Uterus (tissue), 2 donors: ENCODE measurements around the gene CCNQ.

Experiments
- POLR2A ChIP-seq, 2 donors: fragments of 450-650 bp; IDR thresholded peaks; one replicate each; pipeline ENCODE4 v1.6.1; 2016; ENCODE audit warnings: antibody characterized with exemption in 2 of 2, mild to moderate bottlenecking in 1 of 2, moderate library complexity in 1 of 2
- TF ChIP-seq, protein P1 (sequence below), 4 experiments: fragments of 200-600 bp in 2 of 4; fragments of 450-650 bp in 2 of 4; sonication (generic) in 2 of 4; IDR thresholded peaks; one replicate each; pipeline ENCODE4 v1.5.1; 2016 to 2019; ENCODE audit warnings: antibody characterized with exemption in 4 of 4, mild to moderate bottlenecking in 2 of 4, moderate library complexity in 1 of 4

DNA sequence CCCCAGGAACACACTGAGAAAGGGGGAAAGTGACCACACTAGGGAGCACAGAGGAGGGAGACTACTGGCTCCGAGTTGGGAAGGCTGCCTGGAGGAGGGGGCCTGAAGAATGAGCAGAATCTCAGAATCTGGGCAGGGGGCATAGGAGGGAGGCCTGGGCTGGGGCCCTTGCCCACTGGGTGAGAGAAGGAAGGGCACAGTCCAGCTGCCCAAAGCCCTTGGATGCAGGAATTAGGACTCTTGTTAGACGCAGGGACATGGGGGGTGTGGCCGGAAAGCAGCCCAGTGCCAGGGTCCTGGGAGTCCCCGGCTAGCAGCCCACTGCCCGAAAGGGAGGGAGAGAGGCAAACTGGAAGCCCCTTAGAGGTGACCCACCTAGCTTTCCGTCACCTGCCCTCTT is 46.2 kb upstream of the CCNQ start:
- TF ChIP-seq, protein P1, sequence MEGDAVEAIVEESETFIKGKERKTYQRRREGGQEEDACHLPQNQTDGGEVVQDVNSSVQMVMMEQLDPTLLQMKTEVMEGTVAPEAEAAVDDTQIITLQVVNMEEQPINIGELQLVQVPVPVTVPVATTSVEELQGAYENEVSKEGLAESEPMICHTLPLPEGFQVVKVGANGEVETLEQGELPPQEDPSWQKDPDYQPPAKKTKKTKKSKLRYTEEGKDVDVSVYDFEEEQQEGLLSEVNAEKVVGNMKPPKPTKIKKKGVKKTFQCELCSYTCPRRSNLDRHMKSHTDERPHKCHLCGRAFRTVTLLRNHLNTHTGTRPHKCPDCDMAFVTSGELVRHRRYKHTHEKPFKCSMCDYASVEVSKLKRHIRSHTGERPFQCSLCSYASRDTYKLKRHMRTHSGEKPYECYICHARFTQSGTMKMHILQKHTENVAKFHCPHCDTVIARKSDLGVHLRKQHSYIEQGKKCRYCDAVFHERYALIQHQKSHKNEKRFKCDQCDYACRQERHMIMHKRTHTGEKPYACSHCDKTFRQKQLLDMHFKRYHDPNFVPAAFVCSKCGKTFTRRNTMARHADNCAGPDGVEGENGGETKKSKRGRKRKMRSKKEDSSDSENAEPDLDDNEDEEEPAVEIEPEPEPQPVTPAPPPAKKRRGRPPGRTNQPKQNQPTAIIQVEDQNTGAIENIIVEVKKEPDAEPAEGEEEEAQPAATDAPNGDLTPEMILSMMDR (IDR thresholded peaks at IDR 0.05): no peak
- TF ChIP-seq POLR2A (IDR thresholded peaks at IDR 0.05): no peak
